Sigmoid colon (tissue), 7 donors: ENCODE results near the gene NELL2. TPM values are rescaled to one million over a fixed set of nuclear protein-coding genes. Genes with fewer than 3 reads are reported as not detected.

Source experiments
- DNase-seq: peaks from one replicate; pipeline ENCODE4 v3.0.0-alpha.2; 2019
- H3K27ac ChIP-seq, 4 donors: fragments of 200-600 bp; sonication (generic); one replicate each; pipeline ENCODE4 v1.5.1; 2016 to 2019; ENCODE audit warnings: mild to moderate bottlenecking in 1 of 4
- H3K27me3 ChIP-seq, 3 donors: fragments of 200-600 bp; sonication (generic); one replicate each; pipeline ENCODE4 v1.5.1; 2019; ENCODE audit warnings: mild to moderate bottlenecking in 1 of 3
- H3K36me3 ChIP-seq, 4 donors: fragments of 200-600 bp; sonication (generic); one replicate each; pipeline ENCODE4 v1.5.1; 2016 to 2019
- H3K4me1 ChIP-seq, 4 donors: fragments of 200-600 bp; sonication (generic); one replicate each; pipeline ENCODE4 v1.5.1; 2017 to 2019
- H3K4me3 ChIP-seq, 4 donors: fragments of 200-600 bp; sonication (generic); one replicate each; pipeline ENCODE4 v1.5.1; 2017 to 2019; ENCODE audit warnings: mild to moderate bottlenecking in 2 of 4, moderate library complexity in 1 of 4
- H3K9me3 ChIP-seq, 4 donors: fragments of 200-600 bp in 3 of 4; sonication (generic) in 3 of 4; one replicate each; pipeline versions ENCODE4 v1.5.1 to v1.6.1; 2013 to 2019
- EP300 ChIP-seq, 4 donors: sonication (generic); formaldehyde crosslinking; IDR thresholded peaks; one replicate each; pipeline ENCODE4 v1.6.1; 2017; ENCODE audit warnings: antibody characterized with exemption in 4 of 4
- POLR2A ChIP-seq, 2 donors: fragments of 450-650 bp; IDR thresholded peaks; one replicate each; pipeline ENCODE4 v1.6.1; 2016; ENCODE audit warnings: antibody characterized with exemption in 2 of 2, mild to moderate bottlenecking in 2 of 2, moderate library complexity in 2 of 2
- POLR2AphosphoS5 ChIP-seq, 4 donors: sonication (generic); formaldehyde crosslinking; IDR thresholded peaks; one replicate each; pipeline ENCODE4 v1.6.1; 2017; ENCODE audit warnings: antibody characterized with exemption in 4 of 4
- WGBS, 2 donors: extraction: QIAGEN DNeasy Blood & Tissue Kit; methylation state at CpG; one replicate each; pipeline ENCODE4 v1.1.7; 2013; 5-methylcytosine and 5-hydroxymethylcytosine counted together
- intact Hi-C: fragments of 100-400 bp; cut with DNase I; formaldehyde crosslinking; loops from one replicate; pipeline ENCODE4 v1.15.1; 2023
- polyA plus RNA-seq, 3 donors: library from polyadenylated mRNA; stranded (reverse); fragments of 200-250 nt; gene quantifications; one replicate each; pipeline ENCODE4 v1.2.3, GENCODE V29; 2013
- total RNA-seq, 4 donors: library from RNA; depleted of rRNA; stranded (reverse); fragments of >200 nt; gene quantifications; one replicate each; pipeline ENCODE4 v1.1.0, GENCODE V29; 2016
- TF ChIP-seq, protein P1 (sequence below), 4 experiments: fragments of 450-650 bp in 3 of 4; fragments of 200-600 bp in 1 of 4; IDR thresholded peaks; one replicate each; pipeline ENCODE4 v1.5.1; 2016 to 2019; ENCODE audit warnings: antibody characterized with exemption in 4 of 4, mild to moderate bottlenecking in 3 of 4, moderate library complexity in 2 of 4
- donor health status: healthy with polysubstance abuse.
- donor health status: Bipolar disorder and iron deficiency.
- donor health status: healthy.

NELL2 gene
- total and polyA plus RNA-seq, 7 donors, result 0.60 to 14.7 (median 3.9) TPM

DNA sequence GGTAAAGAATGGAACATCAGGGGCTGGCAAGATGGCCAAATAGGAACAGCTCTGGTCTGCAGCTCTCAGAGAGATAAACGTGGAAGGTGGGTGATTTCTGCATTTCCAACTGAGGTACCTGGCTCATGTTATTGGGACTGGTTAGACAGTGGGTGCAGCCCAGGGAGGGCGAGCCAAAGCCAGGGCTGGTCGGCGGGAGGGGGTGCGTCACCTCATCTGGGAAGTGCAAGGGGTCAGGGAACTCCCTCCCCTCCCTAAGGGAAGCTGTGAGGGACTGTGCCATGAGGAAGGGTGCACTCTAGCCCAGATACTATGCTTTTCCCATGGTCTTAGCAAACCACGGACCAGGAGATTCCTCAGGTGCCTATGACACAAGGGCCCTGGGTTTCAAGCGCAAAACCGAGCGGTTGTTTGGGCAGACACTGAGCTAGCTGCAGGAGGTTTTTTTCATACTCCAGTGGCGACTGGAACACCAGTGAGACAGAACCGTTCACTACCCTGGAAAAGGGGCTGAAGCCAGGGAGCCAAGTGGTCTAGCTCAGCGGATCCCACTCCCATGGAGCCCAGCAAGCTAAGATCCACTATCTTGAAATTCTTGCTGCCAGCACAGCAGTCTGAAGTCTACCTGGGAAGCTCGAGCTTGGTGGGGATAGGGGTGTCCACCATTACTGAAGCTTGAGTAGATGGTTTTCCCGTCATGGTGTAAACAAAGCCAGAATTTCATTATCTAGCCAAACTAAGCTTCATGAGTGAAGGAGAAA is 317.6 kb downstream of the NELL2 start:
- Histone ChIP-seq H3K4me3 (no peak overlapping the region), H3K9me3 (peaks cover 0 to 2% (median 0%) of the 10 kb centered on the region in 4 donors), H3K36me3 (no peaks in the 10 kb centered on the region), H3K27ac (no peak overlapping the region), H3K27me3 (no peaks in the 10 kb centered on the region), H3K4me1 (no peaks in the 10 kb centered on the region)
- no peak for DNase-seq
- TF ChIP-seq, protein P1, sequence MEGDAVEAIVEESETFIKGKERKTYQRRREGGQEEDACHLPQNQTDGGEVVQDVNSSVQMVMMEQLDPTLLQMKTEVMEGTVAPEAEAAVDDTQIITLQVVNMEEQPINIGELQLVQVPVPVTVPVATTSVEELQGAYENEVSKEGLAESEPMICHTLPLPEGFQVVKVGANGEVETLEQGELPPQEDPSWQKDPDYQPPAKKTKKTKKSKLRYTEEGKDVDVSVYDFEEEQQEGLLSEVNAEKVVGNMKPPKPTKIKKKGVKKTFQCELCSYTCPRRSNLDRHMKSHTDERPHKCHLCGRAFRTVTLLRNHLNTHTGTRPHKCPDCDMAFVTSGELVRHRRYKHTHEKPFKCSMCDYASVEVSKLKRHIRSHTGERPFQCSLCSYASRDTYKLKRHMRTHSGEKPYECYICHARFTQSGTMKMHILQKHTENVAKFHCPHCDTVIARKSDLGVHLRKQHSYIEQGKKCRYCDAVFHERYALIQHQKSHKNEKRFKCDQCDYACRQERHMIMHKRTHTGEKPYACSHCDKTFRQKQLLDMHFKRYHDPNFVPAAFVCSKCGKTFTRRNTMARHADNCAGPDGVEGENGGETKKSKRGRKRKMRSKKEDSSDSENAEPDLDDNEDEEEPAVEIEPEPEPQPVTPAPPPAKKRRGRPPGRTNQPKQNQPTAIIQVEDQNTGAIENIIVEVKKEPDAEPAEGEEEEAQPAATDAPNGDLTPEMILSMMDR (IDR thresholded peaks at IDR 0.05), result no peak
- TF ChIP-seq POLR2AphosphoS5 (IDR thresholded peaks at IDR 0.05) (no peak), POLR2A (IDR thresholded peaks at IDR 0.05) (no peak), EP300 (IDR thresholded peaks at IDR 0.05) (no peak)
- WGBS, 2 donors, result 87 to 93% methylated on average over 14 of the region's 14 CpGs
- intact Hi-C loops, result no loop called here

DNA sequence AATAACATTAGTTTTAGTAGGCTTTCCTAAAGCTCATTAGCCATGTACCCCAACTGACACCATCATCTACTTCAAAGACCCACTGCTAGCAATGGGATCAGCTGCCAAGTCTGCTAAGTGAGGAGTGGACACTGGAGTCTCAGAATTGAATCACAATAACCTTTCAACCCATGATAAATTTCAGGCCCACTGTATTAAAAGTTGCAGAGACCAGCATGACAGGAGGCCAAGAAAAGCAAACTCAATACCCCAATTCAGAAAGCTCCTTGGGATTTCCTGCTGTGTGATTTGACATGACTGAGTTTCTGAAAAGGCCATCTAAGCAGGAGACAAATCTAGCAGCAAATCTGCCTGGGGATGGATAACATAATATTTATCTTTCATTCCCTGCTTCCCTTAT is 320.7 kb downstream of the NELL2 start:
- no peak for DNase-seq
- TF ChIP-seq POLR2A (IDR thresholded peaks at IDR 0.05) (no peak), POLR2AphosphoS5 (IDR thresholded peaks at IDR 0.05) (no peak)
- TF ChIP-seq, protein P1 (IDR thresholded peaks at IDR 0.05), result no peak
- intact Hi-C loops, result no loop called here
- Histone ChIP-seq H3K4me3 (no peak overlapping the region), H3K27me3 (no peaks in the 10 kb centered on the region), H3K4me1 (no peaks in the 10 kb centered on the region), H3K9me3 (peaks cover 0 to 2% (median 0%) of the 10 kb centered on the region in 4 donors), H3K36me3 (no peaks in the 10 kb centered on the region), H3K27ac (no peak overlapping the region)

DNA sequence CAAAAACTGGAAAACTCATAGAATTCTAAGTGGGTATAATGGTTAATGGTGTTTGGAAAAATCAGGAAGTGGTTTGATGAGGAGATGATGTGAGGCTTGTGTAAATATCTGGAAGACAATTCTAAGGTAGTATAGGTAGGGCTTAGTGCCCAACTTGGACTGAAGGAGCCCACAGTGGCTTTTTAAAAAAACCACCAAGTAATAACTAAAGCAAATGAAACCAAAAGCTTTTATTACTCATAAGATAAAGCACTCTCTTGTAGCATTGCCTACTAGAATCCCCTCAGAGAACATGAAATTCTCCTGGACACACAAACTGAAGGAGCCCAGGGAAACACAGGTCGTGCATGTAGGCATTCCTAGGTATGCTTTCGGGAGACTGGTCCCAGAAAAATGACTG is 324.5 kb downstream of the NELL2 start:
- H3K4me3 ChIP-seq, result no peak overlapping the region
- no peaks in the 10 kb centered on the region for H3K36me3 ChIP-seq
- H3K4me1 ChIP-seq, result no peaks in the 10 kb centered on the region
- no peak overlapping the region for H3K27ac ChIP-seq
- intact Hi-C loops, result no loop called here
- DNase-seq, result no peak
- no peak for TF ChIP-seq POLR2A (IDR thresholded peaks at IDR 0.05)
- no peak for TF ChIP-seq EP300 (IDR thresholded peaks at IDR 0.05)
- TF ChIP-seq, protein P1 (IDR thresholded peaks at IDR 0.05), result no peak
- TF ChIP-seq POLR2AphosphoS5 (IDR thresholded peaks at IDR 0.05), result no peak
- H3K9me3 ChIP-seq, result no peaks in the 10 kb centered on the region
- 63 to 78% methylated on average over 2 of the region's 2 CpGs for WGBS, 2 donors
- H3K27me3 ChIP-seq, result no peaks in the 10 kb centered on the region

DNA sequence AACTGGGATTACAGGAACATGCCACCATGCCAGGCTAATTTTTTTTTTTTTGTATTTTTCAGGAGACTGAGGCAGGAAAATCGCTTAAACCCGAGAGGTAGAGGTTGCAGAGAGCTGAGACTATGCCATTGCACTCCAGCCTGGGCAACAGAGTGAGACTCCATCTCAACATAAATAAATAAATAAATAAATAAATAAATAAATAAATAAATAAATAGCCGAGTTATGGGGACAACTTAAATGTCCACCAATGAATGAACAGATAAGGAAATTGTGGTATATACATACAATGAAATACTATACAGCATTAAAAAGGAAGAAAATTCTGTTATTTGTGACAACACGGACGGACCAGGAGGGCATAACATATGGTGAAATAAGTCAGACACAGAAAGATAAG is 325.7 kb downstream of the NELL2 start:
- Histone ChIP-seq H3K36me3 (no peaks in the 10 kb centered on the region), H3K27ac (no peak overlapping the region), H3K27me3 (no peaks in the 10 kb centered on the region), H3K9me3 (no peaks in the 10 kb centered on the region), H3K4me1 (no peaks in the 10 kb centered on the region), H3K4me3 (no peak overlapping the region)
- 88 to 89% methylated on average over 5 of the region's 5 CpGs for WGBS, 2 donors
- no peak for DNase-seq
- TF ChIP-seq POLR2AphosphoS5 (IDR thresholded peaks at IDR 0.05) (no peak), POLR2A (IDR thresholded peaks at IDR 0.05) (no peak), EP300 (IDR thresholded peaks at IDR 0.05) (no peak)
- TF ChIP-seq, protein P1 (IDR thresholded peaks at IDR 0.05), result no peak
- intact Hi-C loops, result no loop called here

DNA sequence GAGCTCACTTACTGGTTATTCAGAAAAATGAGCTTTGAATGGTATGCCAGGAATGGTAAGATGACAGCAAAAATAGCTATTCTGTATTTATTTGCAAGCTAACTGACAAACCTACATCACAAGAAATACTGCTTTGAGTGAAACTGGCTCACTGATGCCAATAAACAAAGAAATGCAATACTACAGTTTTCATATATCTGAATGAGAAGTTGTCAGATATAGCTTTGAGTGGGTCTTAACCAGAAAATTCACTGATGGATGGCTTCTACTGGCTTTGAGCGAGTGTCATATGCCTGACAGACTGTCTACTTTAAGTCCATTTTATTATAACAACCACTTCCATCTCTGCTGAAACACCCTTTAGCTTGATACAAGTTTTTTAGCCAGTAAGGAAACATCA is 330.1 kb downstream of the NELL2 start:
- no peak for TF ChIP-seq POLR2AphosphoS5 (IDR thresholded peaks at IDR 0.05)
- TF ChIP-seq POLR2A (IDR thresholded peaks at IDR 0.05), result no peak
- TF ChIP-seq EP300 (IDR thresholded peaks at IDR 0.05), result no peak
- TF ChIP-seq, protein P1 (IDR thresholded peaks at IDR 0.05), result no peak
- DNase-seq, result no peak
- Histone ChIP-seq H3K36me3 (no peaks in the 10 kb centered on the region), H3K27me3 (no peaks in the 10 kb centered on the region), H3K4me1 (no peaks in the 10 kb centered on the region), H3K9me3 (no peaks in the 10 kb centered on the region), H3K27ac (no peak overlapping the region), H3K4me3 (no peak overlapping the region)
- intact Hi-C loops, result no loop called here
- 75 to 76% methylated on average over 1 of the region's 1 CpG for WGBS, 2 donors
